K562 (cell line): ENCODE results near the gene HGFAC. TPM values are rescaled to one million over a fixed set of nuclear protein-coding genes. Genes with fewer than 3 reads are reported as not detected.

Source experiments
- RBFOX2 ChIP-seq: fragments of 200-400 bp; formaldehyde crosslinking; IDR thresholded peaks from 2 replicates; pipeline ENCODE4 v1.6.1; 2017; ENCODE audit warnings: low read depth, mild to moderate bottlenecking, low read length, moderate library complexity
- SMARCC2 ChIP-seq: fragments of 450-650 bp; IDR thresholded peaks from 2 replicates; pipeline ENCODE4 v1.6.1; 2017; ENCODE audit warnings: antibody characterized with exemption, moderate library complexity, mild to moderate bottlenecking, low read depth
- SRSF7 ChIP-seq: fragments of 200-400 bp; formaldehyde crosslinking; optimal IDR thresholded peaks from 2 replicates; pipeline ENCODE3; 2017; ENCODE audit warnings: mild to moderate bottlenecking, low read depth, low read length
- THAP7 ChIP-seq: fragments of 250-450 bp; sonication (Bioruptor Pico); IDR thresholded peaks from 2 replicates; pipeline ENCODE4 v1.5.0; 2021
- polyA plus RNA-seq, 8 experiments: library from polyadenylated mRNA; depleted of rRNA in 4 of 8; stranded (reverse) in 5 of 8; unstranded in 3 of 8; fragments of >200 nt; fragmentation: Nextera tagmentation in 2 of 8; fragmentation: Illumina TruSeq in 1 of 8; extraction: Ambion mirVana in 2 of 8; extraction: Trizol in 1 of 8; gene quantifications; 2 replicates each; pipeline versions ENCODE4 v1.2.1 to v1.2.3, GENCODE V29; 2011 to 2014; ENCODE audit warnings: inconsistent platforms in 1 of 8, missing spikeins in 1 of 8
- total RNA-seq, 7 experiments: library from RNA; depleted of rRNA in 6 of 7; stranded (reverse); fragments of >200 nt in 6 of 7; fragmentation: Illumina TruSeq in 2 of 7; extraction: Trizol in 2 of 7; gene quantifications; 2 replicates each; pipeline versions ENCODE4 v1.2.1 to v1.2.3, GENCODE V29; 2011 to 2021; ENCODE audit warnings: low replicate concordance in 1 of 7
- TF ChIP-seq, protein P1 (sequence below): fragments of 450-650 bp; IDR thresholded peaks from 2 replicates; pipeline ENCODE4 v1.7.0; 2016; ENCODE audit warnings: borderline replicate concordance

The HGFAC gene
- total and polyA plus RNA-seq, 9 of the 15 experiments (the other 6 are each of a cell fraction or from before 2014, with no cell fraction given) = 0.13 TPM; not detected in 8

DNA sequence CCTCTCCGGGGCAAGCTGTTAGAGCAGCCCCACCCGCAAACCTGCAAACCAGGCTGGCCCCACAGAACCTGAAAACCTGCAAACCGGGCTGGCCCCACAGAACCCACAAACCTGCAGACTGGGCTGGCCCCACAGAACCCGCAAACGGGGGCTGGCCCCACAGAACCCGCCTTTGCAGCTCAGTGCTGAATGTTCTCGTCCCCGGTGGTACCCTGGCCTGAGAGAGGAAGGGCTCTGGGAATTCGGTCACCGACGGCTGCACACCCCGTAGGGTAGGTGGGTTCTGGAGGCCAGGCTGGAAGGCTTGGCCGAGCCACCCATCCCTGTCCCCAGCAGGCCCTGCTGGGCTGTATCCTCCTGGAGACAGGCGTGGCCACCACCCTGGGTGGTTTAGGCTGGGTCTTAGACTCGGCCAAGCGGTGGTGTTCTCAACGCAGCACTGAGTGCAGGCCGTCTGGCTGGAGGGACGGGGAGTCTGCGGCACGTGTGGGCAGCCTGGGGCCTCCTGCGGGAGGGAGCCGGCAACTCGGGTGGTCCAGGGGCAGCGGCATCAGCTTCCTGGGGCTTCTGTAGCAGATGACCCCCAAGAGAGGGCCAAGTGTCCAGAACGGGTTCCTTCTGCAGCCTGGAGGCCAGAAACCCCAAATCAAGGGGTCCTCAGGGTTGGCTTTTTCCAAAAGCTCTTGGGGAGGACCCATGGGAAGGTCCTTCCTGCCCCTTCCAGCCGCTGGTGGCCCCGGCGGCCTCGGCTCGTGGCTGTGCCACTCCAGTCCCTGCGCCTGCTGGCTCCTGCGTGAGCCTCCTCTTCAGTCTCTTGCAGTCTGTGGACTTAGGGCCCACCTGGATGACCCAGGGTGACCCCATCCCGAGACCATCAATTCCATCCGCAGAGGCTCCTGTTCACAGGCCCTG lies 36.9 kb downstream of the HGFAC start (continued):
- TF ChIP-seq, protein P1, sequence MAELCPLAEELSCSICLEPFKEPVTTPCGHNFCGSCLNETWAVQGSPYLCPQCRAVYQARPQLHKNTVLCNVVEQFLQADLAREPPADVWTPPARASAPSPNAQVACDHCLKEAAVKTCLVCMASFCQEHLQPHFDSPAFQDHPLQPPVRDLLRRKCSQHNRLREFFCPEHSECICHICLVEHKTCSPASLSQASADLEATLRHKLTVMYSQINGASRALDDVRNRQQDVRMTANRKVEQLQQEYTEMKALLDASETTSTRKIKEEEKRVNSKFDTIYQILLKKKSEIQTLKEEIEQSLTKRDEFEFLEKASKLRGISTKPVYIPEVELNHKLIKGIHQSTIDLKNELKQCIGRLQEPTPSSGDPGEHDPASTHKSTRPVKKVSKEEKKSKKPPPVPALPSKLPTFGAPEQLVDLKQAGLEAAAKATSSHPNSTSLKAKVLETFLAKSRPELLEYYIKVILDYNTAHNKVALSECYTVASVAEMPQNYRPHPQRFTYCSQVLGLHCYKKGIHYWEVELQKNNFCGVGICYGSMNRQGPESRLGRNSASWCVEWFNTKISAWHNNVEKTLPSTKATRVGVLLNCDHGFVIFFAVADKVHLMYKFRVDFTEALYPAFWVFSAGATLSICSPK = no peak
- TF ChIP-seq RBFOX2 (no peak), SMARCC2 (no peak), THAP7 (no peak), SRSF7 (no peak)
